ENCODE results near the gene ACVR1. TPM values are rescaled to one million over a fixed set of nuclear protein-coding genes. Genes with fewer than 3 reads are reported as not detected.

ACVR1 gene
- total RNA-seq, 2 experiments from 2014 or later: 26.0 to 29.6 TPM

GRCh38 chr2:157902692-157903091 is 26.6 kb upstream of the ACVR1 start:
- CTCF ChIA-PET: interaction anchor here (1.1 to 2.4 kb wide), 4 partner anchors 10 to 122 kb away, joined by 3 to 10 read pairs (median 4); no protein-coding TSS in a partner anchor
- POLR2A ChIA-PET: no interaction called here
- no peaks in the 10 kb centered on the region for H3K27me3 Mint-ChIP-seq
- peaks cover 3% of the 10 kb centered on the region for H3K9me3 Mint-ChIP-seq
- peaks cover 48% of the 10 kb centered on the region for H3K4me1 Mint-ChIP-seq
- no peak overlapping the region for H3K4me3 Mint-ChIP-seq
- H3K36me3 Mint-ChIP-seq (ENCODE audit: low read depth): peaks cover 11% of the 10 kb centered on the region
- no peak for DNase-seq
- H3K27ac Mint-ChIP-seq: no peak overlapping the region

GRCh38 chr2:157901325-157901724 is 25.2 kb upstream of the ACVR1 start:
- Mint-ChIP-seq H3K27ac (peak overlapping the region; percentile 100), H3K4me1 (peaks cover 59% of the 10 kb centered on the region), H3K9me3 (peaks cover 4% of the 10 kb centered on the region), H3K36me3 (ENCODE audit: low read depth) (peaks cover 19% of the 10 kb centered on the region), H3K4me3 (no peak overlapping the region), H3K27me3 (no peaks in the 10 kb centered on the region)
- CTCF ChIA-PET: interaction anchor here (0.5 to 3.5 kb wide), 10 partner anchors 9 to 409 kb away, joined by 3 to 17 read pairs (median 4); partner anchors contain the start of gene ACVR1
- POLR2A ChIA-PET: no interaction called here
- no peak for DNase-seq

GRCh38 chr2:157900684-157901083 is 24.6 kb upstream of the ACVR1 start:
- H3K36me3 Mint-ChIP-seq (ENCODE audit: low read depth): peaks cover 21% of the 10 kb centered on the region
- ChIA-PET CTCF (interaction anchor here (0.5 to 3.5 kb wide), 7 partner anchors 8 to 395 kb away, joined by 3 to 17 read pairs (median 5); partner anchors contain the start of gene ACVR1), POLR2A (no interaction called here)
- peak overlapping the region; percentile 76 for H3K4me3 Mint-ChIP-seq
- no peak for DNase-seq
- H3K27me3 Mint-ChIP-seq: no peaks in the 10 kb centered on the region
- peak overlapping the region; percentile 100 for H3K27ac Mint-ChIP-seq
- H3K4me1 Mint-ChIP-seq: peaks cover 64% of the 10 kb centered on the region
- peaks cover 2% of the 10 kb centered on the region for H3K9me3 Mint-ChIP-seq

GRCh38 chr2:157900203-157900602 is 24.1 kb upstream of the ACVR1 start:
- H3K36me3 Mint-ChIP-seq (ENCODE audit: low read depth): peaks cover 23% of the 10 kb centered on the region
- POLR2A ChIA-PET: no interaction called here
- CTCF ChIA-PET: interaction anchor here (2.4 to 3.5 kb wide), 2 partner anchors 8 to 24 kb away, joined by 10 to 17 read pairs; partner anchors contain the start of gene ACVR1
- peak overlapping the region; percentile 76 for H3K4me3 Mint-ChIP-seq
- no peaks in the 10 kb centered on the region for H3K27me3 Mint-ChIP-seq
- H3K9me3 Mint-ChIP-seq: peaks cover 2% of the 10 kb centered on the region
- peaks cover 68% of the 10 kb centered on the region for H3K4me1 Mint-ChIP-seq
- DNase-seq: no peak
- peak overlapping the region; percentile 100 for H3K27ac Mint-ChIP-seq

DNA sequence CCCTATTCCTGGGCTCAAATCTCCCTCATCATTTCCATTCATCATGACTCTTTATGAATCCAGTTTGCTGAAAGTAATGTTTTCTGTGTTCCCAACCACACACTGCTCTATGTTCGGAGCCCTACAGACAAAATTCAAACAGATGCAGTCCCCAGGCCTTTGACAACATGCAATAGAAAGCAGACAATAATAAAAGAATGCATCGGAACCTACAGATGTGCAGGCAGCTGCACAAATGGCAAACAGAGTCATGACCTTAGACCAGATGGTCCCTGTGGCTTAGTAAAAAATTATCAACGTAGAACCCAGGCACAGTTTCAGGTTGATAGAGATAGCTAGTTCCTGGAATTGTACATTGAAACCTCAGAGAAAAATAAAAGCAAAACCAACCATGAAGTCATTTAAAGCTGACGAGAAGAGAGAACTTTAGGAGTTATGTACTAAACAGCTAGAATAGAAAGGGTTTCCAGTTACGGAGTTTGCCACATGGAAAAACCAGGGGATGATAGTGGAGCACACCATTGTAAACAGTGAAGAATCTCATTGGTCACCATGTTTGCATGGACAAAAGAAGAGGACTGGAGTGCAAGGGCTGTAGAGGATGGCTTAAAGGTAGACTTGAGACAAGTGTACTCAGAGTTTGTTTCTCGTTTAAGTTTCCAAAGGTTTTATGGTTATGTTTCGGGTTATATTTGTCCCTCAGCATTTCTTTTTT is 23.2 kb upstream of the ACVR1 start:
- ChIA-PET CTCF (interaction anchor here (0.6 to 3.5 kb wide), 6 partner anchors 8 to 492 kb away, joined by 3 to 17 read pairs (median 4); partner anchors contain the start of gene ACVR1), POLR2A (interaction anchor here (0.7 to 1.2 kb wide), 2 partner anchors 23 to 26 kb away, joined by 5 to 6 read pairs; partner anchors contain the start of gene ACVR1)
- H3K36me3 Mint-ChIP-seq (ENCODE audit: low read depth): peaks cover 23% of the 10 kb centered on the region
- H3K27me3 Mint-ChIP-seq: no peaks in the 10 kb centered on the region
- H3K27ac Mint-ChIP-seq: peak overlapping the region; percentile 100
- peaks cover 2% of the 10 kb centered on the region for H3K9me3 Mint-ChIP-seq
- DNase-seq: peak; percentile 46
- H3K4me1 Mint-ChIP-seq: peaks cover 75% of the 10 kb centered on the region
- H3K4me3 Mint-ChIP-seq: peak overlapping the region; percentile 76

DNA sequence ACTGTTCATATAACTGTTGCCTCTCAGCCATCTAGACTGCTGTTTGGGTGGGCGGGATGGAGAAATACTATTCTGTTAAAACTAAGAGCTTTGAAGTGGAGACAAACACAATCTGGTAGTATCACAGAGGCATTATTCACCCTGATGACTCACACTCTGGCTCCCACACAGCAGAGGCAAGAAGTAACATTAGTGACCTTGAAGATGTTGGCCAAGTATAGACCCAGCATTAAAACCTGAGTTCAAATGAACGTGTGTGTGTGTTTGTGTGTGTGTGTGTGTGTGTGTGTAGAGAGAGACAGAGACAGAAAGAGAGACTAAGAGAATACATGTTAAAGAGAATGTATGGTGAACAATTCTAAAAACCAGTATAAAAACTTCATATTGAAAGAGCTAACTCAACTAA is 22.5 kb upstream of the ACVR1 start:
- POLR2A ChIA-PET: interaction anchor here (0.6 to 1.2 kb wide), 3 partner anchors 22 to 34 kb away, joined by 4 to 6 read pairs (median 5); partner anchors contain the start of gene ACVR1
- CTCF ChIA-PET: interaction anchor here (0.6 to 3.5 kb wide), 6 partner anchors 9 to 584 kb away, joined by 3 to 17 read pairs (median 4); partner anchors contain the start of gene ACVR1
- Mint-ChIP-seq H3K9me3 (peaks cover 2% of the 10 kb centered on the region), H3K4me3 (peak overlapping the region; percentile 76), H3K27ac (peak overlapping the region; percentile 100), H3K27me3 (no peaks in the 10 kb centered on the region), H3K36me3 (ENCODE audit: low read depth) (peaks cover 23% of the 10 kb centered on the region), H3K4me1 (peaks cover 80% of the 10 kb centered on the region)
- DNase-seq: peak; percentile 54

- H3K36me3 Mint-ChIP-seq (ENCODE audit: low read depth): peaks cover 22% of the 10 kb centered on the region
- POLR2A ChIA-PET: interaction anchor here (0.6 to 1.7 kb wide), 3 partner anchors 21 to 469 kb away, joined by 3 to 5 read pairs (median 4); partner anchors contain the start of gene ACVR1
- peak; percentile 64 for DNase-seq
Observed at GRCh38 chr2:157897106-157897971, 21.2 kb upstream of the ACVR1 start.

GRCh38 chr2:157895531-157895930 is 19.4 kb upstream of the ACVR1 start:
- H3K27me3 Mint-ChIP-seq: no peaks in the 10 kb centered on the region
- H3K4me1 Mint-ChIP-seq: peaks cover 92% of the 10 kb centered on the region
- H3K4me3 Mint-ChIP-seq: no peak overlapping the region
- H3K36me3 Mint-ChIP-seq (ENCODE audit: low read depth): peaks cover 30% of the 10 kb centered on the region
- H3K9me3 Mint-ChIP-seq: peaks cover 4% of the 10 kb centered on the region
- DNase-seq: peak; percentile 53
- POLR2A ChIA-PET: no interaction called here
- H3K27ac Mint-ChIP-seq: peak overlapping the region; percentile 79
- CTCF ChIA-PET: interaction anchor here (1.5 kb wide), 1 partner anchor 19 kb away, joined by 6 read pairs; the partner anchor contains the start of gene ACVR1

More at GRCh38 chr2:157897106-157897971, 21.2 kb upstream of the ACVR1 start:
- Mint-ChIP-seq H3K4me3 (peak overlapping the region; percentile 76), H3K27me3 (no peaks in the 10 kb centered on the region), H3K27ac (peak overlapping the region; percentile 100), H3K4me1 (peaks cover 86% of the 10 kb centered on the region), H3K9me3 (peaks cover 2% of the 10 kb centered on the region)
- CTCF ChIA-PET: interaction anchor here (0.6 to 2.2 kb wide), 3 partner anchors 10 to 60 kb away, joined by 3 to 7 read pairs (median 3); no protein-coding TSS in a partner anchor

DNA sequence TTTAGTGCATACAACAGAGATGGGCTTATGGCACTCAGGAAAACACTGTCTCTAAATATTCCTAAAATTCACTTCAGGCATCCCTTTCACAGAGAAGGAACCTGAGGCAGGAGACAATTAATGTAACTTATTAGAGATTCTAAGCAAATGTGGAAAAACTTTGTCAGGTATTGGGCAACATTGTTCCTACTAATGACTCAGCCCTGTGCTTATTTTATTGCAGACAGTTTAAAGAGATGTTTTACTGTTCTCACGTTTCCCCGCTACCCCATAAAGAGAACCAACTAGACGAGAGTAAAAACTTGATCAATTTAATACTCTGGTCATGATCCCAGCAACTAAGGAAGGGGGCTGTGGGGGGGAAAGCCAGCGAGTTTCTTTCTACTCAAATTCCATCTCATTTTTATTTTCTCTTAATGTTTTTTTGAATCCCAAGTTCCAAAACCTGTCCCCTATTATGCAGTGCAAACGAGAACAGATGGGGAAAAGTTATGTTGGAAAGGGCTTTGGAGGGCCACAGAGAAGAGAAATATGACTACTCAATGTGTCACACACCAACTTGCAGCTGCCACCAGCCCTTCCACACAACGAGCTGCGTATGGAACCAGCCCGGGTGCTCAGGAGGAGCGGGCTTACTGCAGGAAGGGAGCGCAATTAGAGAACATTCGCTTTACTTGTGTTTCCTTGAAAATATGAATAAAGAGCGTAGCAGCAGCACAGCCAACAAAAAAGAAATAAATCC is 18.7 kb upstream of the ACVR1 start:
- ChIA-PET POLR2A (interaction anchor here (0.7 kb wide), 1 partner anchor 19 kb away, joined by 4 read pairs; the partner anchor contains the start of gene ACVR1), CTCF (no interaction called here)
- H3K27me3 Mint-ChIP-seq: no peaks in the 10 kb centered on the region
- peaks cover 32% of the 10 kb centered on the region for H3K36me3 Mint-ChIP-seq (ENCODE audit: low read depth)
- H3K4me3 Mint-ChIP-seq: no peak overlapping the region
- peaks cover 90% of the 10 kb centered on the region for H3K4me1 Mint-ChIP-seq
- no peak overlapping the region for H3K27ac Mint-ChIP-seq
- H3K9me3 Mint-ChIP-seq: peaks cover 4% of the 10 kb centered on the region
- DNase-seq: no peak

GRCh38 chr2:157893611-157894010 is 17.5 kb upstream of the ACVR1 start:
- Mint-ChIP-seq H3K4me1 (peaks cover 79% of the 10 kb centered on the region), H3K4me3 (no peak overlapping the region), H3K27me3 (no peaks in the 10 kb centered on the region), H3K9me3 (peaks cover 6% of the 10 kb centered on the region), H3K36me3 (ENCODE audit: low read depth) (peaks cover 38% of the 10 kb centered on the region), H3K27ac (no peak overlapping the region)
- ChIA-PET POLR2A (no interaction called here), CTCF (interaction anchor here (1.3 kb wide), 1 partner anchor 17 kb away, joined by 6 read pairs; the partner anchor contains the start of gene ACVR1)
- no peak for DNase-seq

DNA sequence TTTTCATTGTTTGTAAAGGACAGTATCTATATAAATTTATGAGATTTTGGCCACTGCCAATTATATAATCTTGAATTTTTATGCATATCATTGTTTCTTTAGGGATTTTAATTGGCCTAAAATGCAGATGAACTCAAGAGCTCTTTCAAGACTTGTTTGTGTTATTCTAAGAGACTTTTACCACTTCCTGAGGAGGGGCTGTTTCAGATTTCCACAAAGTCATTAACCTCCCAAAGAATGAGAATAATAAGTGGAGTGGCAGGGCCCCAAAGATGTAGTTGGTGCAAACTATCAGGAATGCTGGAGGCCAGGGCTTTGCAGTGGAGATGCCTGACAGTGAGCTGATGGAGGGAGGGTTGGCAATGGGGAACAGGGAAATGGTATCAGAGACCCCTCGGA is 15.5 kb upstream of the ACVR1 start:
- ChIA-PET POLR2A (no interaction called here), CTCF (interaction anchor here (1.1 to 1.9 kb wide), 4 partner anchors 8 to 589 kb away, joined by 3 to 11 read pairs (median 8); partner anchors contain the start of gene ACVR1)
- Mint-ChIP-seq H3K4me1 (peaks cover 65% of the 10 kb centered on the region), H3K4me3 (peak overlapping the region; percentile 62), H3K27me3 (no peaks in the 10 kb centered on the region), H3K9me3 (peaks cover 9% of the 10 kb centered on the region), H3K36me3 (ENCODE audit: low read depth) (peaks cover 36% of the 10 kb centered on the region), H3K27ac (peak overlapping the region; percentile 90)
- no peak for DNase-seq
